ENCODE results near the gene KCNQ5. TPM values are rescaled to one million over a fixed set of nuclear protein-coding genes. Genes with fewer than 3 reads are reported as not detected.

Gene KCNQ5
- total and polyA plus RNA-seq, 10 of the 15 experiments (the other 5 are each of a cell fraction or from before 2014, with no cell fraction given) = 0.60 to 16.2 (median 3.2) TPM

- TF ChIP-seq RB1 (IDR thresholded peaks at IDR 0.05; ENCODE audit: borderline replicate concordance) (no peak), PRDM15 (CRISPR knock-in tag; IDR thresholded peaks at IDR 0.05) (no peak), USF2 (IDR thresholded peaks at IDR 0.05; ENCODE audit: borderline replicate concordance, low read depth, low read length) (no peak), KLF5 (IDR thresholded peaks at IDR 0.05; ENCODE audit: partially characterized antibody) (no peak)
Measured at GRCh38 chr6:73231986-73232391, 610.1 kb downstream of the KCNQ5 start (continued).

- ATAC-seq = peak; percentile 24
- RAD21 ChIA-PET (ENCODE audit: unreplicated experiment) = no interaction called here
- no peak for FAIRE-seq
- 52% methylated on average over 6 of the region's 6 CpGs for WGBS (ENCODE audit: insufficient coverage, insufficient replicate concordance, low lambda C conversion rate, missing lambda C conversion rate)
- no TSS peak for BruUV-seq (replicated peaks)
- Histone ChIP-seq H3K36me3 (ENCODE audit: control insufficient read depth in 2 of 2, insufficient read depth in 2 of 2, low read length in 1 of 2) (no peaks in the 10 kb centered on the region), H4K20me1 (ENCODE audit: control insufficient read depth, insufficient read depth) (no peaks in the 10 kb centered on the region), H2AFZ (ENCODE audit: control insufficient read depth, low read depth, low read length) (no peak overlapping the region), H3K9me3 (replicated peaks; ENCODE audit: control insufficient read depth, insufficient read depth, low read length) (no peaks in the 10 kb centered on the region), H3K79me2 (ENCODE audit: control insufficient read depth, insufficient read depth, low read length) (no peaks in the 10 kb centered on the region), H3K4me3 (no peak overlapping the region), H3K4me2 (ENCODE audit: control insufficient read depth, insufficient read depth) (no peak overlapping the region), H3K27ac (ENCODE audit: control insufficient read depth, insufficient read depth) (no peak overlapping the region), H3K9ac (ENCODE audit: control insufficient read depth, insufficient read depth, low read length) (no peak overlapping the region), H3K27me3 (replicated peaks in 1 of 2; ENCODE audit: control insufficient read depth in 2 of 2, insufficient read depth in 2 of 2, low read length in 1 of 2) (no peaks in the 10 kb centered on the region), H3K4me1 (ENCODE audit: control insufficient read depth, insufficient read depth, low read length) (no peaks in the 10 kb centered on the region)
- intact Hi-C loops (cut with micrococcal nuclease; ENCODE audit: unreplicated experiment) = no loop called here
- CTCF ChIA-PET = interaction anchor here (1.4 to 1.6 kb wide), 2 partner anchors 16 to 94 kb away, joined by 3 to 6 read pairs; no protein-coding TSS in a partner anchor
- SMC1A ChIA-PET (ENCODE audit: uncharacterized antibody, unreplicated experiment) = interaction anchor here (0.6 to 1.4 kb wide), 2 partner anchors 14 to 35 kb away, joined by 3 read pairs; no protein-coding TSS in a partner anchor
- DNase-seq (ENCODE audit: low read depth, low spot score) = no peak
- POLR2A ChIA-PET = no interaction called here
- in situ Hi-C loops (cut with MboI) = no loop called here
- TF ChIP-seq JUNB (IDR thresholded peaks at IDR 0.05) (no peak), RFX5 (IDR thresholded peaks at IDR 0.05; ENCODE audit: low read depth, low read length) (no peak), ZNF207 (IDR thresholded peaks at IDR 0.05; ENCODE audit: borderline replicate concordance) (no peak), USF1 (IDR thresholded peaks at IDR 0.05; ENCODE audit: borderline replicate concordance, extremely low read length, insufficient read depth, low read depth, low read length) (no peak), CBFB (IDR thresholded peaks at IDR 0.05; ENCODE audit: low read depth) (no peak), NFYB (IDR thresholded peaks at IDR 0.05; ENCODE audit: insufficient read depth, low read depth, low read length) (no peak), ZNF687 (IDR thresholded peaks at IDR 0.05) (no peak), IKZF1 (conservative IDR thresholded peaks at IDR 0.05) (no peak), GATAD2B (conservative IDR thresholded peaks at IDR 0.05; ENCODE audit: low read depth) (no peak), SMARCA5 (IDR thresholded peaks at IDR 0.05) (no peak)
Measured at GRCh38 chr6:73233048-73233447, 611.2 kb downstream of the KCNQ5 start.

Measured in GM12878 (cell line).